AG09309 (cell line): ENCODE measurements around the gene RNF167.

Experiments
- DNase-seq: peaks from one replicate; pipeline ENCODE4 v3.0.0-alpha.2; 2010; ENCODE audit warnings: low read depth
- H3K4me3 ChIP-seq: 2 replicates; pipeline ENCODE4 v1.5.1; 2011; ENCODE audit warnings: mild to moderate bottlenecking, low read depth, low read length, moderate library complexity; ENCODE audit not compliant: control insufficient read depth
- TF ChIP-seq, protein P1 (sequence below): IDR thresholded peaks from 2 replicates; pipeline ENCODE4 v1.5.1; 2011; ENCODE audit warnings: mild to moderate bottlenecking, low read depth, low read length, inconsistent platforms; ENCODE audit not compliant: insufficient read depth, control insufficient read depth; ENCODE audit errors: missing control alignments

The RNF167 gene

GRCh38 chr17:4939796-4940554 is at the start of gene RNF167, which contains the start of gene SLC25A11:
Gene RNF167 (plus strand): TSS chr17:4940268. CDS start chr17:4940910, 642 bp downstream.
Gene SLC25A11 (minus strand): TSS chr17:4940046. CDS start chr17:4939910, 136 bp downstream.
- TF ChIP-seq, protein P1, sequence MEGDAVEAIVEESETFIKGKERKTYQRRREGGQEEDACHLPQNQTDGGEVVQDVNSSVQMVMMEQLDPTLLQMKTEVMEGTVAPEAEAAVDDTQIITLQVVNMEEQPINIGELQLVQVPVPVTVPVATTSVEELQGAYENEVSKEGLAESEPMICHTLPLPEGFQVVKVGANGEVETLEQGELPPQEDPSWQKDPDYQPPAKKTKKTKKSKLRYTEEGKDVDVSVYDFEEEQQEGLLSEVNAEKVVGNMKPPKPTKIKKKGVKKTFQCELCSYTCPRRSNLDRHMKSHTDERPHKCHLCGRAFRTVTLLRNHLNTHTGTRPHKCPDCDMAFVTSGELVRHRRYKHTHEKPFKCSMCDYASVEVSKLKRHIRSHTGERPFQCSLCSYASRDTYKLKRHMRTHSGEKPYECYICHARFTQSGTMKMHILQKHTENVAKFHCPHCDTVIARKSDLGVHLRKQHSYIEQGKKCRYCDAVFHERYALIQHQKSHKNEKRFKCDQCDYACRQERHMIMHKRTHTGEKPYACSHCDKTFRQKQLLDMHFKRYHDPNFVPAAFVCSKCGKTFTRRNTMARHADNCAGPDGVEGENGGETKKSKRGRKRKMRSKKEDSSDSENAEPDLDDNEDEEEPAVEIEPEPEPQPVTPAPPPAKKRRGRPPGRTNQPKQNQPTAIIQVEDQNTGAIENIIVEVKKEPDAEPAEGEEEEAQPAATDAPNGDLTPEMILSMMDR = no peak
- H3K4me3 ChIP-seq = peak within 1 kb of the TSS; percentile 96
- DNase-seq = peak; percentile 99

DNA sequence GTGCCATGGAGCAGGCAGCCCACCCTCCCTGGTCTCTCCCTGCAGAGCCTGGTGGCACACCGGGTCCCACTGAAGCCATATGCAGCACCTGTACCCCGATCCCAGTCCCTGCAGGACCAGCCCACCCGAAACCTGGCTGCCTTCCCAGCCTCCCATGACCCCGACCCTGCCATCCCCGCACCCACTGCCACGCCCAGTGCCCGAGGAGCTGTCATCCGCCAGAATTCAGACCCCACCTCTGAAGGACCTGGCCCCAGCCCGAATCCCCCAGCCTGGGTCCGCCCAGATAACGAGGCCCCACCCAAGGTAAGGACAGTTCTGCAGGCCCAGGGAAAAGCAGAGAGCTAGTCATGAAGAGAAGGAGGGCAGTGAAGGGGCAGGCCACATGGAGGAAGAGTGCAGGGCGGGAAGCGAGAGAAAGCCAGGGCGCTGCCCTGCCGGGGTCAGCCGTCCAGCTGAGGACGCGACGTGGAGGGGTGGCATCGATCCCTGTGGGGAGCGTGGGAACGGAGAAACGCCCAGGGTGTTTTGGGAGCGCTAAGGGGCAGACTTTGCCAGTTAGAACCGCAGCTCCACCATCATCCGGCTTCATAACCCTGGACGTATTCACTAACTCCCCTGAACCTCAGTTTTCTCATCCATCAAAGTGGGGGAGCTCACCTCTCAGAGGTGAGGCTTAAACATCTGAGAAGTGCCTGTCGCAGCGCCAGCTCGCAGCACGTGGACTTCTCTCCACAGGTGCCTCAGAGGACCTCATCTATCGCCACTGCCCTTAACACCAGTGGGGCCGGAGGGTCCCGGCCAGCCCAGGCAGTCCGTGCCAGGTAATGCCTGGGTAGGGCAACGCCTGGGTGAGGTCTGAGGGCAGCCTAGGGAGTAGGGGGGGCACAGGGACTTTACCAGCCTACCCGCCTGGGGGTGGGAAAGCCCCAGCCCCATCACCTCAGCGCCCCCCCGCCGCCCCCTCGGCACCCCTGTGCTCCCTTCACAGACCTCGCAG is 48.4 kb upstream of the RNF167 start:
- DNase-seq = no peak
- TF ChIP-seq, protein P1 = no peak
- H3K4me3 ChIP-seq = no peak overlapping the region

- TF ChIP-seq, protein P1 = no peak
- no peak overlapping the region for H3K4me3 ChIP-seq
- DNase-seq = no peak
Observed at GRCh38 chr17:4892499-4893221, 47.4 kb upstream of the RNF167 start.

DNA sequence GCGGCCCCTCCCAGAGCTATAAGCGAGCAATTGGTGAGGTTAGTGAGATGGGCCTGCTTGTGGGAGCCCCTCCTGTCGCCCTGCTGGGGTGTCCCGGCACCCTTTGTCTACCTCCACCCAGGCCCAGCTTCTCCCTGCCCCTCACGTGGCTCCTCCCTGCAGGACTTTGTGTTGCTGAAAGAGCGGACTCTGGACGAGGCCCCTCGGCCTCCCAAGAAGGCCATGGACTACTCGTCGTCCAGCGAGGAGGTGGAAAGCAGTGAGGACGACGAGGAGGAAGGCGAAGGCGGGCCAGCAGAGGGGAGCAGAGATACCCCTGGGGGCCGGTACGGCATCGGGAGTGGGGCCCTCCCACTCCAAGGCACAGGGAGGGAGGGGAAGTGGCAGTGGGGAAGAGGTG is 46.8 kb upstream of the RNF167 start:
- no peak for DNase-seq
- TF ChIP-seq, protein P1 = no peak

DNA sequence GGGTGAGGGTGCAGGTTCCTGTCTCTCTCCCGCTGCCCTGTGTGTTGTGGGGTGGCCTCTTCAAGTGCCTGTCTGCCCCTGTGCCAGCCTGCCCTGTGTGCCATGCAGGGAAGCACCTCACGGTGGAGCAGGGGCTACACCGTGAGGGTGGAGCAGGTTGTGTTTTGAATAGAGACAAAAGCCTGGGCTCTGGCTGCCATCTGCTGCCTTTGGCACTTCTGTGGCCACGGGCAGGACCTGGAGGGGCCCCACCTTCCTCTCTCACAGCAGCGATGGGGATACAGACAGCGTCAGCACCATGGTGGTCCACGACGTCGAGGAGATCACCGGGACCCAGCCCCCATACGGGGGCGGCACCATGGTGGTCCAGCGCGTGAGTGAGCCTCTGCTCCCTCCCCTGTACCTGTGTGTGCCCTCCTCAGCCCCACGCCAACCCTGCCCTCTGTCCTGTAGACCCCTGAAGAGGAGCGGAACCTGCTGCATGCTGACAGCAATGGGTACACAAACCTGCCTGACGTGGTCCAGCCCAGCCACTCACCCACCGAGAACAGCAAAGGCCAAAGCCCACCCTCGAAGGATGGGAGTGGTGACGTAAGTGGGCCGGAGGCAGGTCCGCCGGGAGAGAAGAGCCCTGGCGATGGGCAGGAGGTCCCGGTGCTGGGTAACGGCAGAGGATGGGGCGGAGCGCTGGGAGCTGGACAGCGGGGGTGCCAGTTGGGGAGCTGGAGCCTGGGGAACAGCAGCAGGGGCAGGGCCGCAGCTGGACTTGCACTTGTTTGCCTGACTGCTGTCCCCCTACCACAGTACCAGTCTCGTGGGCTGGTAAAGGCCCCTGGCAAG is 46.1 kb upstream of the RNF167 start:
- TF ChIP-seq, protein P1 = no peak
- no peak overlapping the region for H3K4me3 ChIP-seq
- DNase-seq = no peak

More for the DNA sequence above, 46.8 kb upstream of the RNF167 start:
- H3K4me3 ChIP-seq = no peak overlapping the region

DNA sequence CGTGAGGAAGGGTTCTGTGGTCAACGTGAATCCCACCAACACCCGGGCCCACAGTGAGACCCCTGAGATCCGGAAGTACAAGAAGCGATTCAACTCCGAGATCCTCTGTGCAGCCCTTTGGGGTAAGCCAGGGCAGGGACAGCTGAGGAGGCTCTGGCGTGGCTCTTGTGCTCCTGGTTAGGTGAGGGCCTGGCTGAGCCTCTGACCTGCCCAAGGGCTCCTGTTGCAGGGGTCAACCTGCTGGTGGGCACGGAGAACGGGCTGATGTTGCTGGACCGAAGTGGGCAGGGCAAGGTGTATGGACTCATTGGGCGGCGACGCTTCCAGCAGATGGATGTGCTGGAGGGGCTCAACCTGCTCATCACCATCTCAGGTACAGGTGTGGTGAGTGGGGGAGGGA is 44.9 kb upstream of the RNF167 start:
- DNase-seq = no peak
- H3K4me3 ChIP-seq = no peak overlapping the region
- TF ChIP-seq, protein P1 = no peak
